ENCODE measurements around the gene RNF14.
"Not testable (repeated sequence)": the region's sequence is repeated elsewhere in the genome, so short reads cannot be mapped to it uniquely, and the experiment has no call there.

RNF14 gene, protein sequence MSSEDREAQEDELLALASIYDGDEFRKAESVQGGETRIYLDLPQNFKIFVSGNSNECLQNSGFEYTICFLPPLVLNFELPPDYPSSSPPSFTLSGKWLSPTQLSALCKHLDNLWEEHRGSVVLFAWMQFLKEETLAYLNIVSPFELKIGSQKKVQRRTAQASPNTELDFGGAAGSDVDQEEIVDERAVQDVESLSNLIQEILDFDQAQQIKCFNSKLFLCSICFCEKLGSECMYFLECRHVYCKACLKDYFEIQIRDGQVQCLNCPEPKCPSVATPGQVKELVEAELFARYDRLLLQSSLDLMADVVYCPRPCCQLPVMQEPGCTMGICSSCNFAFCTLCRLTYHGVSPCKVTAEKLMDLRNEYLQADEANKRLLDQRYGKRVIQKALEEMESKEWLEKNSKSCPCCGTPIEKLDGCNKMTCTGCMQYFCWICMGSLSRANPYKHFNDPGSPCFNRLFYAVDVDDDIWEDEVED

DNA sequence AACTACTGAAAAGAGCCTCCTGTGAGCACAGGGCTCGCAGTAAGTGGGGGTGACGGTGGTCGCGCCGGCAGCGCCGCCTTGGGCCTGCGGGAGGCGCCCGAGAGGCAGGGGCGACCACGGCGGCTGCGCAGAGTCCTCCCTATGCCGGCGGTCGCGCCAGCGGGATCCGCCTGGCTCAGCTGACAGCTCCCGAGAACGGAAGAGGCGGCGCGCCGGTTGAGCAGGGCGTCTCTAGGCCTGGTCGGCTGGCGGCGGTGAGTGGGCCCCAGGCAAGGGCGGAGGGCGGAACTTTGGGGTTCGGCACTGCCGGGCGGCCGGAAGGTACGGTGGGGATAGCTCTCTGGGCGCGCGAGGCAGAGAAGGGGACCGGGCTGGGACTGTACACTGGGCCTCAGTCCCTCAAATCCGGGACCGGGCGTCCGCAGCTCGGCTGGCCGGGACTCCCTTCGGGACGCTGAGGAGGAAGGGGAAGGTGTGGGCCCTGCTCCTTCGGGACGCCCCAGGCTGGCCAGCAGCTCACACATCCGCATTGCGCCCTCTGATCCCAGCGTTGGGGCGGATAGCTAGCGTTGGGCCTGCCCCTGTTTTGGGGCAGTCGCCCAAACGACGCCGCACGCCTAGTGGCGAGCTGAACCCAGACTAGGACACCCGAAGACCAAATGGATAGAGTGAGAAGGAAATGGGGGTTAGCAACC lies at the start of gene RNF14:
TSS of gene RNF14 (plus strand) at position 192 of the 695 bp plus-strand sequence. CDS start 4,484 bp downstream, outside the sequence.
- DNase-seq (ENCODE audit: low read depth, low spot score): peak; percentile 48
- H3K27ac ChIP-seq: peak within 1 kb of the TSS; percentile 92

DNA sequence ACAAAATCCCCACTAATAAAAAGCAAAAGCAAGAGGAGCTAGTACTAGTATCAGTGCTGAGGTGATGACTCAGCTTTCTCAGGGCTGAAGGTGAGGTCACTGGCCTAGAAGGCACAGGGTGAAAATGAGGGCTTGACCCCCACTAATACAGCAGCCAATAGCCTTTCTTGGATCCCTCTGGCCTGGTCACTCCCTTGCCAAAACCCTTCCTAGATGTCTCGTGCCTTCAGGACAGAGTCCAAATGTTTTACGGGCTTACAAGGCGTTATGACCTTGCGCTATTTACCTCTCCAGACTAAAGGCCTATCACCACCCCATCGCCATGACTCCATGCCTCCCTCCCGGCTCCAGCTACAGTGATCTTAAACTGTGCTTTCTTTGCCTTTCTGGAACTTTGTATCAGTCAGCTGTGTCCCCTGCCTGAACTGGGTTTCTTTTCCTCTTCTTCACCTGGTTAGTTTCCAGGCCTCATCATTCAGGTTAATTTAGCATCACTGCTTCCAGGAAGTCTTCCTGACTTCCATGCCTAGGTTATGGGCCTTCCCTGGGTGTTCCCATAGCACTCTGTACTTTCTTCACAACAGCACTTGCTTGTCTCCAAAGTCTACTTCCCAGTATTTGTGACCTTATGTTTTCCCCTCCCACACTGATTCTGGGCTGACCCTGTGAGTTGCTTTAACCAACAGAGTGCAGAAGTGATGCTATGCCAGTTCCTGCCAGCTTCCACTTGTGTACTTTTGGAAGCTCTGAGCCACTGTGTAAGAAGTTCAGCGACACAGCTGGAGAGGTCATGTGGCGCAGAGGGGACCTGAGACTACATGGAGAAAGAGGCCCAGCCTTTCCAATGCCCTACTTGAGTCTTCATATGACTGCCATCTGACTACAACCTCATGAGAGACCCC lies 49.4 kb upstream of the RNF14 start:
- no peak for DNase-seq (ENCODE audit: low read depth, low spot score)

DNA sequence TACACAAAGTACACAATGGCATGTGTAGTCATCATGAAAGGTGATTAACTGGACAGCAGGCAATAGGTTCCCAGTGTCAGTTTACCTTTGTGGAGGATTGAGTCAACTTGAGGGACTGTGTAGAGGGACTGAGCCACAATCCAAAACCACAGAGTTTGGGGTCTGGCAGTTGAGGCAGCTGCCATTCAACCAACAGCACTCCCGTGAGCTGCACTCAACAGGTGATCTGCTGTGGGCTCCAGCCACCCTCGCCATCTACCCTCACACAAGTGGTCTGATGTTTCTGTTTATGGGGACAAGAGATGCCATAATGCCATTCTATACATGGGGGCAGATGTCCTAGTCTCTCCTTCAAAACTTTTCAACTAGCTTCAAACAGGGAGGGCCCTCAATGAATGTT lies 48.1 kb upstream of the RNF14 start:
- DNase-seq (ENCODE audit: low read depth, low spot score): no peak
- no peak overlapping the region for H3K27ac ChIP-seq

More for the DNA sequence above, 49.4 kb upstream of the RNF14 start:
- H3K27ac ChIP-seq: no peak overlapping the region

DNA sequence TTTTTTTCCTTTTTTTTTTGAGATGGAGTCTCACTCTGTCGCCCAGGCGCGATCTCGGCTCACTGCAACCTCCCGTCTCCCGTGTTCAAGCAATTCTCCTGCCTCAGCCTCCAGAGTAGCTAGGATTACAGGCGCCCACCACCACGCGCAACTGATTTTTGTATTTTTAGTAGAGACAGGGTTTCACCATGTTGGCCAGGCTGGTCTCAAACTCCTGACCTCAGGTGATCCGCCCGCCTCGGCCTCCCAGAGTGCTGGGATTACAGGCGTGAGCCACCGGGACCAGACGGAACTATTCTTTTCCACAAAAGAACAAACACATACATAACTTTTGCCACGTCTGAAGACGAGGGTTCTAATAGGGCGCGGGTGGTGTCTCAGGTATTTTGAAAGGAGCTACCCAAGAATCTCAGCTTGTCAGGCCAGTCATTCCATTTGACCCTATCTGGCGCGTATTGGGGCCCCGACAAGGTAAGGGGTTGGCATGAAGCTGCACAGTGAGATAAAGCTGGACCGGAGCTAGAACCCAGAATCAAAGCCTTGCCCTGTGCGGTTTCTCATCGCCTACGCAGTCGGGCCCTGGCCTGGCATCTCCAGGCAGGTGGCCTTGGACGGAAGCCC lies 46.0 kb upstream of the RNF14 start:
- peak overlapping the region; percentile 92 for H3K27ac ChIP-seq
- not testable (repeated sequence) for DNase-seq (ENCODE audit: low read depth, low spot score)

DNA sequence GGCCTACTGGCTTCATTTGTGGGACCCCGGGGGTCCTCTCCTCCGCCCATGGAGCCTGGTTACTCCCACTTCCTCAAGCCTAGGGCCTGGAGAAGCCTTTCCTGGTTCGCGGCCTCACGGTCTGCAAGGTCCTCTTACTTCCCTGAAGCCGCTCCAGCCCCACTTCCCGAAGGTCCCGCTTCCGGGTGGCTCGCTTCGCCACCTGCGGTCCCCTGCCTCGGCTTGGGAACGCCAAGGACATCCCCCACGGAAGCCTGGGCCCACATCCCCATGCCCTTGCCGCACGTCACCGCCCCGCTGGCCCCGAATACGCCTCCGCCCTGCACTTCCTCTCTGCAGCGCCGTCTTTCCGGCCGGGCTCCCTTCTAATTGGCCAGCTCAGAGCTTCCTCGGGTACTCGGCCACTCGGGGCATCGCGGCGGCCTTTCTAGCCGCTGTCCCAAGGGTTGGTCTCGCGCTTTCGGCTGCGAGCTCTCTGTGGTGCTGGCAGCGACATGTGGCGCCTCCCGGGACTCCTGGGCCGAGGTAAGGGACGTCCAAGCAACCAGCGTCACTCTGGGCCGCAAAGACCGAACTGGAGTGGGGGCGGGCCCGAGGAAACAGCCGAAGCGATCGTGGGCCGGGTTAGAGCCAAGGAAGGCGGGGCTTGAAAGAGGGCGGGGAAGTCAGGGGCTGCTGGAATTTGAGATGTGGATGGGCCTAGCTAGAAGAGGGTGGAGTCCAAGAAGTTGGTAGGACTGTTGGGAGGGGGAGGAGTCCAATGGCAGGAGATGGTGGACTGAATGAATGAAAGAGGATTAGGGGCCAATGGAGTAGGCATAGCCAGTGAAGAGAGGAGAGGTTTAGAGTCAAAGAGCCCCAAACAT lies 45.2 kb upstream of the RNF14 start, which contains the start of gene DELE1:
TSS of gene DELE1 (plus strand) at position 424 of the 866 bp plus-strand sequence. CDS start at position 495, 71 bp downstream.
- H3K27ac ChIP-seq: peak within 1 kb of the TSS; percentile 92
- peak; percentile 48 for DNase-seq (ENCODE audit: low read depth, low spot score)

DNA sequence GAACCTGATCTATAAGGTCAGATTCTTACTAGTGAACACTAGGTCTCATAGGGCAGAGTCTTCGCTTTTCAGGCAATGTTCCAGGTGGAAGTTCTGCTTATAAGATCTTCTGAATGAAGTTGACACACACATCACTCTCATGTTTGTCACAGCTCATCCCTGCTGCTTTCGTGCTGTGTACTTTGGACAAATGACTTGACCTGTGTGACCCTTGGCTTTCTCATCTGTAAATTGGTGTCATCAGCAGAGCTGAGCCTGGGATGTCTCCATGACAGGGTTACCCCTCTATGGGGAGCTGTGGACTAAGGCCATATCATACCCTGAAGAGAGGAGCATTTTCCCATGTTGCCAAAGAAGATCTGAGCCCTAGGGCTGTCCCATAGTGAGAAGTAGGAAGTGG lies 42.5 kb upstream of the RNF14 start:
- no peak overlapping the region for H3K27ac ChIP-seq
- DNase-seq (ENCODE audit: low read depth, low spot score): no peak

DNA sequence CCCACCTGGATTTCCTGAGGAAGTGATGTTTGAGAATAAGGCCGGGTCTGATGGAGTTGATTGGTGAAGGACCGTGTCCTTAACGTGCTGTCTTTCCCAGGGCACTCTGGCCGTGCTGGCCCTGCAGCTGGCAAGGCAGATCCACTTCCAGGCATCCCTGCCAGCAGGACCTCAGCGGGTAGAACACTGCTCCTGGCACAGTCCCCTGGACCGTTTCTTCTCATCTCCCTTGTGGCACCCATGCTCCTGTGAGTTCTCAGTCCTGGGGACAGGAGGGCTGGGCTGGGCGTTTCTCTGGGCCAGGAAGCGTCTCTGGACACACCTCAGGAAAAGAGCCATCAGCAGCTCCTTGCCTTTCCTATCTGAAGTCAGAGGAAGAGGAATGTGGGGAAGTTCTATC lies 40.9 kb upstream of the RNF14 start:
- DNase-seq (ENCODE audit: low read depth, low spot score): no peak

DNA sequence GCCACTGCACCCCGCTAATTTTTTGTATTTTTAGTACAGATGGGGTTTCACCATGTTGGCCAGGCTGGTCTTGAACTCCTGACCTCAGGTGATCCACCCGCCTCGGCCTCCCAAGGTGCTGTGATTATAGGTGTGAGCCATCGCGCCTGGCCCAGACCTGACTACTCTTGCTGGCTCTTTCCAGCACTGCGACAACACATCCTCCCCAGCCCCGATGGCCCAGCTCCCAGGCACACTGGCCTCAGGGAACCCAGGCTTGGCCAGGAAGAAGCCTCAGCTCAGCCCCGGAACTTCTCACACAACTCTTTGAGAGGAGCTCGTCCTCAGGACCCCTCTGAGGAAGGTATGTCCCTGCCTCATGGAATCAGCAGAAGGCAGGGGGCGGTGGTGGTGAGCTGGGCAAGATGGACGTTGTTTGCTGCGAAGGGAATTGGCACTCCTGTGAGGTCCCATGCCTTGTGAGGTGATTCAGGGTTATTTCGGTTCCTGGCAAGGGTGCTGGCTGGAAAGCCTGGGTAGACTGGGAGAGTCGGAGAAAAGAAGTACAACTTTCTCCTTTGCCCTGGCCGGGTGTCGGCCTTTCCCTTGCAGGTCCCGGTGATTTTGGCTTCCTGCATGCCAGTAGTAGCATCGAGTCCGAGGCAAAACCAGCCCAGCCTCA lies 39.4 kb upstream of the RNF14 start:
- DNase-seq (ENCODE audit: low read depth, low spot score): no peak
- no peak overlapping the region for H3K27ac ChIP-seq

More for the DNA sequence above, 40.9 kb upstream of the RNF14 start:
- H3K27ac ChIP-seq: no peak overlapping the region

DNA sequence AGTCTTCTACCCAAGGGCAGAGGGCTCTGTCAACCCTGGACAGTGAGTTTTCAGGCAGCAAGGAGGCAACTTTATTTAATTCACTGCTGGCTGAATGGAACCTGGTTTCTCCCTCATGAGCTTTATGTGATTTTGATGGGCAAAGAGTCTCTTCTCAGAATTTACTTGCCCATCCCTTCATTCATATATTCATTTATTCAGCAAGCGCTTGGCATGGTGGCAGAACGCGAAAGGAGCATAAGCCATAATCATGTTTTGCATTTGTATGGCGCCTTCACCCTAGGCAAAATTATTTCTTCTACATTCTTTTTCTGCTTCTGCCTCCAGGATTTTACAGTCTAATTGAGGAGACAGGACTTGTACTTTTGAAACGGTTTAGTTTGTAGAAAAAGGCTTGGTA lies 37.2 kb upstream of the RNF14 start:
- H3K27ac ChIP-seq: no peak overlapping the region
- no peak for DNase-seq (ENCODE audit: low read depth, low spot score)

DNA sequence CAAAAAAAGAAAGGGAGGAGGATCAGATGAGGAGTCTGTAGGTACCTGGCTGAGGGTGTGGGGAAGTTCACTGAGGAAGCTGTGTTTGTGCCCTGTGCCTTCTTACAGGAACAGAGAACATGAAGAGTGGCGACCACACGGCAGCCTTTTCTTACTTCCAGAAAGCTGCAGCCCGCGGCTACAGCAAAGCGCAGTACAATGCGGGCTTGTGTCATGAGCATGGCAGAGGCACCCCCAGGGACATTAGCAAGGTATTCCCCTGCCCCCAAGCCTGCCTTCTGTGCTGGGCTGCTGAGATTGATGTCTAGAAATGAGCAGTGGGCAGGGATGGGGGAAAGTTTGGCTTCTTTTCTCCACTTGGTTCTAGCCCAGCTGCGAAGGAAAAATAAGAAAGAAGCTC lies 35.8 kb upstream of the RNF14 start:
- H3K27ac ChIP-seq: no peak overlapping the region
- DNase-seq (ENCODE audit: low read depth, low spot score): no peak

DNA sequence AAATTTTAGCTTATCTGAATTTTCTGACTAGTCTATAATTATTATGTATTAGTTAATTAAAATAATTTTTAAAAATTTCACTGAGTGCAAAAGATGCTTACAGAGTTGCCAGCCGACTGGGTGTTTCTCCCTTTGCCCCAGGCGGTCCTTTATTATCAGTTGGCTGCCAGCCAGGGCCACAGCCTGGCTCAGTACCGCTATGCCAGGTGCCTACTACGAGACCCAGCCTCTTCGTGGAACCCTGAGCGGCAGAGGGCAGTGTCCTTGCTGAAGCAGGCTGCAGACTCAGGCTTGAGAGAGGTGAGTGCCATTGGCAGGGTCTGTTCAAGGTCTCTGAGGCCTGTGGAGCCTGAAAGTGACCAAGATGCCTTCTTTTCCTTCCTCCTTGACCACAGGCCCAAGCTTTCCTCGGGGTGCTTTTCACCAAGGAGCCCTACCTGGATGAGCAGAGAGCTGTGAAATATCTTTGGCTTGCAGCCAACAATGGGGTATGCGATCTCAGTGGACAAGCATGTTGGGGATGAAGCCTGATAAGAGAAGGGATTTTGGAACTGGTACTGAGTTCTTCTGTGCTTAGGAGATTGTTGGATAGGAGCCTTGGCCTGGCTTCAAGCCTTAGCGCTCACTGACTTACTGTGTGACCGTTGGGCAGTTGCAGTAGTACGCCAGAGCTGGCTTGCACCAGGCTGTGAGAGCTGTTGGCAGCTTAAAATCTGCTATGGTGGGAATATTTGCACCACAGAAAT lies 34.6 kb upstream of the RNF14 start:
- DNase-seq (ENCODE audit: low read depth, low spot score): no peak
- peak overlapping the region; percentile 24 for H3K27ac ChIP-seq

DNA sequence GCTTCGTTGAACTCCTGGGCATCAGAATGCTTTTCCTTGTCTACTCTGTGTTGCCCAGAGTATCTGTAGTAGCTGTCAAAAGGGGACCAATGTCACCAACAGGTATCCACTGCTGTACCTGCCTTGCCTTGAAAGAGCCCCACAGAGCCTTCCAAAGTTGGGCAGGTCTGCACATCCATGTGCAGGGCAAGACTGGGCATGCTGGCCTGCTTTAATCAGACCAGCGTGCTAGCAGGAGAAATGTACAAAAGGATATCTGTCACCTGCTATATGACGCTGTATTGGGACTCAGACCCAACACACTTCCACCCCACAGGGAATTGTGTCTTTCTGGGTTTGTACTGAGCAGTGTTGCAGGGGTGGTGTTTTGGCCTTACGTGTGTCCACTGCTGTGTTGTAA lies 33.4 kb upstream of the RNF14 start:
- DNase-seq (ENCODE audit: low read depth, low spot score): peak; percentile 49
- H3K27ac ChIP-seq: peak overlapping the region; percentile 24

DNA sequence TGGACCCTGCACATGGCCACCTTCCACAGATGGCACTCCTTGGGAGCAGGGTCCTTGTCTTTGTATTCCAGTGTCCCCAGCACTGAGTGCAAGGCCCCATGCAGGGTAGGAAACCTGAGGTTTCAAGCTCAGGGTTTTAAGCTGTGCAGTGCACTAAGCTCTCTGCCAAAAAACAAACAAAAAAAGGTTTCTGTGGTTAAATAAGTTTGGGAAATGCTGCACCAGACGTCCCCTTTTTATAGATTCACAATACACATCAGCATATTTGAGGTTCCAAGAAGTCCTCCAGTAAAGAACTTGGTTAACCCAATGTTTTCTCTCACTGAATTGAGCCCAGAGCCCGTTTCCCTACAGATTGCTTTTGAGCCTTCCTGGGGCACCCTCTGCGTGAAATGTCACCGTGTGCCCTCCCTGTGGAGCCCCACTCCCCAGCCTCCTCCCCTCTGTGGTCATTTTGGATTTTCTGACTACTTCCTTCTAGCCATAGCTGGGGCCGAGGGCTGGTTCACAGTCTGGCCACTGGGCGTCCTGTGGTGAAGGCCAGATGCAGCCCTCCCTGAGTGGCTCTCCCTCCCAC lies 28.1 kb upstream of the RNF14 start:
- no peak overlapping the region for H3K27ac ChIP-seq

DNA sequence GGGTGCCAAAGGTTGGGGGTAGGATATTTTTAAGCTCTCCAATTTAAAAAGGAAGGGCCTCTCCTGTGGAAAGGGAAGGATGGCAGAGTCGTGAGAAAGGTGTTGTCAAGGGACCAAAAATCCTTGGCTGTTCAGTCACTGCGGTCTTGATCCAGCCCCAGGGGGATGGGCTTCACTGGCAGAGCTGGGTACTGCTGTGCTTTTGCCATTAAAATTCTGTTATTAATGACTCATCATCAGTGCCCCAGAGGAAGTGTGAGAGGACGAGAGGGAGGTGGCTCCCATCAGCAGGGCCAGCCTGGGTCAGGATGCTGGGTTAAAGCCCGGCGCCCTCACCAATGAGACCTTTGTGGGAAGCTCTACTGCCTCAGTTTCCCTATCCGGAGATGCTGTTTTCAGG lies 27.6 kb upstream of the RNF14 start:
- DNase-seq (ENCODE audit: low read depth, low spot score): no peak
- no peak overlapping the region for H3K27ac ChIP-seq

More for the DNA sequence above, 28.1 kb upstream of the RNF14 start:
- no peak for DNase-seq (ENCODE audit: low read depth, low spot score)

DNA sequence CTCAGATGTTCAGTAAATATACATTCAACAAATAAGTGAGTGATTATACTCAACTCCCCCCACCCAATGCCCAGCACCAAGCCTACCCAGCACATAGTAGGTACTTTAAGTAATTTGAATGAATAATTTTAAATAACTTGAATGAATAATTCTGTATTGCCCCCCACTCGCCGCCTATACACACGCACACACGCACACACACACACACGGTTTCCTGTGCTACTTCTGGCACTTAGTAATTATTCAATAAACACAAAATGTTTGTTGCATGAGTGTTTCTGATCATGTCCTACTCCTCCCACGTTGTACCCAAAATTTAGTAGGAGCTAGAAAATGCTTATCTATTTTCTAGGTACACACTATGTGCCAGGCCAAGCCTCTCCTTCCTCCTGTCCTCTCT lies 27.1 kb upstream of the RNF14 start:
- H3K27ac ChIP-seq: no peak overlapping the region
- no peak for DNase-seq (ENCODE audit: low read depth, low spot score)

DNA sequence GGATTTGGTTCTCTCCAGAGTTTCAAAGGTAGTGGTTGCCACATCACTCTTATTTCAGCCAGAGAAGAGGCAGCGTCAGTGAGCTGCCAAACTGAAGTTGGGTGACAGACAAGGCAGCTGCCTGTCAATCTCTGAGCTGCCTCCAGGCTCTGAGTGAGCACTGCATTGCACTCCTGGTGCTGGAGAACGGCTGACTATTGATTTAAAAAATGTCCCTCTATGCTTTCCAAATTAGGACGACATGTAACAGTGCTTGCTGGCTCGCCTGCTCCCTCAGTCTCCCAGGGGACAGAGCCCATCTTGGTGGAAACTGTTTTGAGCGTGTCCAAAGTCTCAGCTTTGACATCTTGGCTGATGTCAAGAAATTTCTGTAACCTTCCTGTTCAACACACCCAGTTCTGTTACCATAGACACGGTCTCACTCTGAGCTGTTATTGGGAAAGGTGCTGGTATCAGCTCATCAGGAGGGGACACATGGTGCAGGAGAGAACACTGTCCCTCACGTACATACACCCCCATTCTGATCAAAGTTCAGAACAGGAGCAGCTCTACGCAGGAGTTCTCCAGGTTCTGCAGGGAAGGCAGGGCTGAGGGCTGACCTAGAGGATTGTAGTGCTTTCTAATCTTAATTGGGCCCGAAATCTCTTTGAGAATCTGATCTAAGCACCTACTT lies 26.6 kb upstream of the RNF14 start:
- H3K27ac ChIP-seq: no peak overlapping the region
- DNase-seq (ENCODE audit: low read depth, low spot score): no peak

DNA sequence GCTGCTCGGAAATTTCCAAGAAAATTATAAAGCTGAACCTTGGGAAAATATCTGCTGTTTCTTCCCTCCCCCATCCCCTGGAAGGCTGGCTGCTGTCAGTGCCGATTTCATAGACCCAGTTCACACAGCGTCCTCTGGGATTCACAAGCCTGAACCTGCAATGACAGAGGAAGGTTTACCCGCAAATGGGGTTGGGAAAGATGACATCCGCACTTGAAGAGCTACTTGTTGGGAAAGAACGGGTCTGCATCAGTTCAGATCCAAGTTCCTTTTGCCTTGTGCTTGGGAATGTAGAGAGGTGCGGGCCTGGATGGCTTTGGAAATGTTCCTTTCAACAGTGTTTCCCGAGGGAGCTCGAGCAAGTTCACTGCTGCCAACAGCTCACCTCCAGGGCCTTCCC lies 24.8 kb upstream of the RNF14 start:
- H3K27ac ChIP-seq: no peak overlapping the region
- DNase-seq (ENCODE audit: low read depth, low spot score): no peak
